Subcutaneous adipose tissue (tissue), 4 donors: ENCODE measurements around the gene FREM1. TPM values are rescaled to one million over a fixed set of nuclear protein-coding genes. Genes with fewer than 3 reads are reported as not detected.

ENCODE experiments used
- total RNA-seq, 4 donors: library from RNA; depleted of rRNA; stranded (reverse); fragments of >200 nt; gene quantifications; one replicate each; pipeline ENCODE4 v1.1.0, GENCODE V29; 2016
- TF ChIP-seq, protein P1 (sequence below): fragments of 450-650 bp; IDR thresholded peaks from one replicate; pipeline ENCODE4 v1.5.1; 2016; ENCODE audit warnings: low read depth, mild to moderate bottlenecking, control low read depth, antibody characterized with exemption, moderate library complexity

The FREM1 gene
- total RNA-seq, 4 donors from 2014 or later, result 3.2 to 14.5 (median 10.0) TPM

DNA sequence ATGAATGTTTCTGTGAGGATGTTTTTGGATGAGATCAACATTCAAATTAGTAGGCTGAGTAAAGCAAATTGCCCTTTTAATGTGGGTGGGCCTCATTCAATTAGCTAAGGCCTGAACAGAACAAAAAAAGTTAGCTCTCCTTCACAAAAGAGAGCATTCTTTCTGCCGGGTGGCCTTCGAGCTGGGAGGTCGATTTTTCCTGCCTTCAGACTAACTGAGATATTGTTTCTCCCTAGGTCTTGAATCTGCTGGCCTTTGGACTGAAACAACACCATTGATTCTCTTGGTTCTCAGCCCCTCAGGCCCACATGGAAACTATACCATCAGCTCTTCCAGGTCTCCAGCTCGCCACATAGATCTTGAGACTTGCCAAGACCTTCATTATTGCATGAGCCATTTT is 29.1 kb upstream of the FREM1 start:
- TF ChIP-seq, protein P1, sequence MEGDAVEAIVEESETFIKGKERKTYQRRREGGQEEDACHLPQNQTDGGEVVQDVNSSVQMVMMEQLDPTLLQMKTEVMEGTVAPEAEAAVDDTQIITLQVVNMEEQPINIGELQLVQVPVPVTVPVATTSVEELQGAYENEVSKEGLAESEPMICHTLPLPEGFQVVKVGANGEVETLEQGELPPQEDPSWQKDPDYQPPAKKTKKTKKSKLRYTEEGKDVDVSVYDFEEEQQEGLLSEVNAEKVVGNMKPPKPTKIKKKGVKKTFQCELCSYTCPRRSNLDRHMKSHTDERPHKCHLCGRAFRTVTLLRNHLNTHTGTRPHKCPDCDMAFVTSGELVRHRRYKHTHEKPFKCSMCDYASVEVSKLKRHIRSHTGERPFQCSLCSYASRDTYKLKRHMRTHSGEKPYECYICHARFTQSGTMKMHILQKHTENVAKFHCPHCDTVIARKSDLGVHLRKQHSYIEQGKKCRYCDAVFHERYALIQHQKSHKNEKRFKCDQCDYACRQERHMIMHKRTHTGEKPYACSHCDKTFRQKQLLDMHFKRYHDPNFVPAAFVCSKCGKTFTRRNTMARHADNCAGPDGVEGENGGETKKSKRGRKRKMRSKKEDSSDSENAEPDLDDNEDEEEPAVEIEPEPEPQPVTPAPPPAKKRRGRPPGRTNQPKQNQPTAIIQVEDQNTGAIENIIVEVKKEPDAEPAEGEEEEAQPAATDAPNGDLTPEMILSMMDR, result no peak

DNA sequence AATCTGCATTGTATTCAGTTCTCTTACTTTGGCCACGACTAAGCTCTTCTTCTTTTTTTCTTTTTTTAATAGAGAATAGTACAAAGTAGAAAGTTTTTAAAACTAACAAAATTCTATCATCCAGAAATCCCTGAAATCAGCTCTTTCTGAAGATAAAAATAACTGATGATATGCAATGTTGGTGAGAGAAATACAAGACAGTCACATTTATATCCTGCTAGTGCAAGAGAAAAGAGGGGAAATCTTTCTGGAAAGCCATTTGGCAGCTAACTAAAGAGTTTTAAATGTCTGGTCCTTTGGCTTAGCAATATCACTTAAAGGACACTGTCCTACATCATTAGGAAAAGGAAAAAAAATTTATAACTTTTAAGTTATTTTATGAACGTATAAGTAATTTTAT is 27.0 kb upstream of the FREM1 start:
- TF ChIP-seq, protein P1, result no peak

DNA sequence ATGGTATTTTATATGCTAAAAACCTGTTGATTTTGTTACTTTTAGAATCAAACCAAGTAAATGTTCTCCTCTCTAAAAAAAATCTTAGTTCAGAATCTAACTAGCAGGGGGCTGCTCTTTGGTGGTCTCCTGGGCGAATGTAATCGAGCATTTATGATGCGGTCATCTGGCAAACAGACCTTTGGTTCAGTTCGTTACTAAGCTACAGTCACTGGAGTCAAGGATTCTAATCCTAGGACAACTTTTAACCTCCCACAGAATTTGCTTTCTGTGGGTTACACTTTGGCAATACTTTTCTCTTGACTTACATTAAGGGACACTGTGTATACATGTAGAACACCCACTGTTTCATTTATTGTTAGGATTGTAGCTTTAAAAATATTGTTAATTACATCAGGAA is 26.3 kb upstream of the FREM1 start:
- TF ChIP-seq, protein P1, result no peak

DNA sequence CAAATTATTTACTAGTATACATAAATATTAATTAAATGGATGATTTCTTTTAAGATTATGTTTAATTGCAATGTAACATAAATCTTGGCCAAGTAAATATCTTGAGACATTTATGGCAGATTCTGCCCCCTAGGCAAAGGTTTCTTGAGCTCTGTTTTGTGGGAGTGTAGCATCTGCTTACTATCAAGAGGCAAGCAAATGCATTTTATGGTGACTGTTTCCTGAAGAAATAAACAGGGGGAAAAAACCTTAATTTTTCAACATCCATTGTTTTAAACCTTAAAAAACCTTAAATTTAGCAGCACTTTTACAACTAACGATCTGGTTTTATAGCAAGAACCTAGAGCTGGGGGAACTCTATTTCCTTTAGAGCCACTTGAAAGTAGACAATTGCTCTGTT is 25.7 kb upstream of the FREM1 start:
- TF ChIP-seq, protein P1, result no peak

DNA sequence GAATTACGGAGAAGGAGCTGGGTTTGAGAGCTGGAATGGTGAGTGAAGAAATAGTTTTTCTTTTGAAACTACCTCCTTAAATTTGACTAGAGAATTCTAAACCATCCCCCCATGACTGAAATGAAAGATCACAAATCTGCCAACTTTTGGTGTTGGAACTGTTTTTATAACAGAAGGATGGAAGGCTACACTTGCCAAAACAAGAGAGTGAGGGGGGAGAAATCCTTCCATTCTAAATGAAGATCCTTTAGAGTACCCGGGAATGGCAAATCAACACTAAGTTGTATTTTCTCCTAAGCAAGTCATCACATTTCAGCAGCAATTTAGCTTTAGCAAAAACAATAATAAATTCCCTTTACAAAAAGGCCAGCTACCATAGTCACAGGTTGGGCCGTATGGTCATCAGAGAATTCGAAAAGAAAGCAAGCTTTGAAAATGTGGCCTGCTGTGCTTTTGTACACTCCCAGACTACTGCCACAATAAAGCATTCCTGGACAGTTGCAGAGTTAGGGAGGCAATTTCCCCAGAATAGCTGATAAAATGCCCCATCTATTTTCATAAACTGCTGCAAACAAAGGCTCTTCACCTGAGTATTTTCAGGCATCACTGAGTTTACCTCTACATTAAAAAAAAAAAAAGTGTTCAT is 25.0 kb upstream of the FREM1 start:
- TF ChIP-seq, protein P1, result no peak

DNA sequence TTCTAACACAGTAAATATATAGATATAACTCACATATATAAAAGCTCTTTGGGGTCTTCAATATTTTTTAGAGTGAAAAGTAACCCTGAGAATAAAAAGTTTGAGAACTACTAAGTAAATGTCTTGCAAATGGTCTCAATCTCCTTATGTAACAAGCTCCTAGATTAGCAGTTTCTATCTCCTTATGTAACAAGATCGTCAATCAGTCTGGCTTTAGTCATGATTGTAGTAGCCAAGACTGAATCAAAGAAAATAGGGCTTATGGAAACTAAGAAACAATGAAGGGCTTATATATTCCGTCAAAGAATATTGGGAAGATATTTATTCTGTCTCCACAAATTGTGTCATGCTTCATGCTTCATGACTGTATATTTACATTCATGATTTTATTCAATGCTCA is 22.4 kb upstream of the FREM1 start:
- TF ChIP-seq, protein P1, result no peak

DNA sequence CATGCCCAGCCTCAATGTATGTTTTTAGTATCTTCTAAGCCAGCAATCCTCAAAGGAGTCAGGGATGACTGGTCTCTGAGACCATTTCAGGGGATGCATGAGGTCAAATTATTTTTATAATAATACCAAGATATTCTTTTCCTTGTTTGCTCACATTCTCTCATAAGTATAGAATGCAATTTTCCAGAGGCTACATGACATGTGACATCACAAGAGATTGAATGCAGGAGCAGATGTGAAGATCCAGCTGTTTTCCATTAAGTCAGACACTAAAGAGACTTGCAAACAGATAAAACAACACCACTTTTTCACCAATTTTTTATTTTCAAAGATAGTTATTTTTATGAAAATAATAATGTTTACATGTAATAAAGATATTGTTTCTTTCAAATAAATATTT is 22.0 kb upstream of the FREM1 start:
- TF ChIP-seq, protein P1, result no peak
